BJ (cell line): ENCODE data around the gene SEC11C. TPM values are rescaled to one million over a fixed set of nuclear protein-coding genes. Genes with fewer than 3 reads are reported as not detected.

Experiments
- CTCF ChIA-PET: fragments of 350-600 bp; formaldehyde crosslinking; extraction: SDS; loops from one replicate; lab custom pipeline; 2021; ENCODE audit warnings: antibody characterized with exemption, inconsistent platforms; lab: Yijun Ruan, JAX
- POLR2A ChIA-PET: fragments of 300-600 bp; sonication (Branson Sonifier 250); formaldehyde crosslinking; extraction: SDS; loops from one replicate; lab custom pipeline; 2021; ENCODE audit warnings: antibody characterized with exemption; lab: Charles Lee
- DNase-seq: peaks from one replicate; pipeline ENCODE4 v3.0.0-alpha.2; 2011; ENCODE audit warnings: low read depth
- H3K27me3 ChIP-seq: 2 replicates; pipeline ENCODE4 v1.6.0; 2011; ENCODE audit warnings: low read length; ENCODE audit not compliant: control insufficient read depth, insufficient read depth
- H3K36me3 ChIP-seq: 2 replicates; pipeline ENCODE4 v1.5.1; 2011; ENCODE audit warnings: low read length; ENCODE audit not compliant: control insufficient read depth, insufficient read depth
- H3K4me3 ChIP-seq: 2 replicates; pipeline ENCODE4 v1.5.1; 2011; ENCODE audit warnings: low read depth, mild to moderate bottlenecking, control low read depth, low read length
- polyA plus RNA-seq: library from polyadenylated mRNA; depleted of rRNA; stranded (reverse); fragments of >200 nt; gene quantifications from 2 replicates; pipeline ENCODE4 v1.2.3, GENCODE V29; 2011
- TF ChIP-seq, protein P1 (sequence below): IDR thresholded peaks from 2 replicates; pipeline ENCODE4 v1.5.1; 2011; ENCODE audit warnings: low read depth, mild to moderate bottlenecking, control low read depth, inconsistent platforms, low read length, moderate library complexity; ENCODE audit not compliant: insufficient read depth

SEC11C gene
- polyA plus RNA-seq, 1 experiment: 18.2 TPM

GRCh38 chr18:59144483-59144882 is 4.8 kb downstream of the SEC11C start:
- H3K36me3 ChIP-seq: no peaks in the 10 kb centered on the region
- no peaks in the 10 kb centered on the region for H3K27me3 ChIP-seq
- H3K4me3 ChIP-seq: no peak overlapping the region
- DNase-seq: no peak
- ChIA-PET POLR2A (no interaction called here), CTCF (no interaction called here)
- TF ChIP-seq, protein P1, sequence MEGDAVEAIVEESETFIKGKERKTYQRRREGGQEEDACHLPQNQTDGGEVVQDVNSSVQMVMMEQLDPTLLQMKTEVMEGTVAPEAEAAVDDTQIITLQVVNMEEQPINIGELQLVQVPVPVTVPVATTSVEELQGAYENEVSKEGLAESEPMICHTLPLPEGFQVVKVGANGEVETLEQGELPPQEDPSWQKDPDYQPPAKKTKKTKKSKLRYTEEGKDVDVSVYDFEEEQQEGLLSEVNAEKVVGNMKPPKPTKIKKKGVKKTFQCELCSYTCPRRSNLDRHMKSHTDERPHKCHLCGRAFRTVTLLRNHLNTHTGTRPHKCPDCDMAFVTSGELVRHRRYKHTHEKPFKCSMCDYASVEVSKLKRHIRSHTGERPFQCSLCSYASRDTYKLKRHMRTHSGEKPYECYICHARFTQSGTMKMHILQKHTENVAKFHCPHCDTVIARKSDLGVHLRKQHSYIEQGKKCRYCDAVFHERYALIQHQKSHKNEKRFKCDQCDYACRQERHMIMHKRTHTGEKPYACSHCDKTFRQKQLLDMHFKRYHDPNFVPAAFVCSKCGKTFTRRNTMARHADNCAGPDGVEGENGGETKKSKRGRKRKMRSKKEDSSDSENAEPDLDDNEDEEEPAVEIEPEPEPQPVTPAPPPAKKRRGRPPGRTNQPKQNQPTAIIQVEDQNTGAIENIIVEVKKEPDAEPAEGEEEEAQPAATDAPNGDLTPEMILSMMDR: no peak

- Histone ChIP-seq H3K4me3 (no peak overlapping the region), H3K36me3 (no peaks in the 10 kb centered on the region), H3K27me3 (no peaks in the 10 kb centered on the region)
- CTCF ChIA-PET: no interaction called here
- TF ChIP-seq, protein P1: no peak
- POLR2A ChIA-PET: no interaction called here
- no peak for DNase-seq
These were observed 5.4 kb downstream of the SEC11C start for GRCh38 chr18:59145055-59145454.

GRCh38 chr18:59148192-59148591 is 8.5 kb downstream of the SEC11C start:
- H3K36me3 ChIP-seq: no peaks in the 10 kb centered on the region
- TF ChIP-seq, protein P1: no peak
- H3K27me3 ChIP-seq: no peaks in the 10 kb centered on the region
- DNase-seq: no peak
- no peak overlapping the region for H3K4me3 ChIP-seq
- POLR2A ChIA-PET: no interaction called here
- CTCF ChIA-PET: no interaction called here

- CTCF ChIA-PET: interaction anchor here (0.9 kb wide), 1 partner anchor 58 kb away, joined by 3 read pairs; no protein-coding TSS in a partner anchor
- POLR2A ChIA-PET: no interaction called here
- no peak overlapping the region for H3K4me3 ChIP-seq
These were observed 9.3 kb downstream of the SEC11C start for GRCh38 chr18:59149007-59149406.

DNA sequence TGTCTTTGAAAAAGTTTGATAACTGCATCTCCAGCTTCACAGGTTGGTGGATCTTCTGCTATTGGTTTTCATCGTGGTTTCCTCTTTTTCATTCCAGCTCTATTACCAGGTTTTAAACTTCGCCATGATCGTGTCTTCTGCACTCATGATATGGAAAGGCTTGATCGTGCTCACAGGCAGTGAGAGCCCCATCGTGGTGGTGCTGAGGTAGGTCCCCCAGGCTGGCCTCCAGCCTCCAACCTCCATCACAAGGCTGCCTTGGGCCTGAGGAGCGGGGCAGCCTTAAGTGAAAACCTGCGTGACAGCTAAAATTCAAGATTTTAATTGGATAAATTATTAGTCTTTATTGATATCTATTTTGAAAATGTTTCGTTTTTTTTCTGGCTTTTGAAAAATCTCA is 9.7 kb downstream of the SEC11C start:
- ChIA-PET CTCF (interaction anchor here (0.9 kb wide), 1 partner anchor 58 kb away, joined by 3 read pairs; no protein-coding TSS in a partner anchor), POLR2A (no interaction called here)
- Histone ChIP-seq H3K4me3 (no peak overlapping the region), H3K27me3 (no peaks in the 10 kb centered on the region), H3K36me3 (no peaks in the 10 kb centered on the region)
- no peak for DNase-seq
- TF ChIP-seq, protein P1: no peak

More at GRCh38 chr18:59149007-59149406, 9.3 kb downstream of the SEC11C start:
- H3K27me3 ChIP-seq: no peaks in the 10 kb centered on the region
- no peaks in the 10 kb centered on the region for H3K36me3 ChIP-seq
- TF ChIP-seq, protein P1: no peak
- no peak for DNase-seq
